Tibial nerve (tissue), 4 donors: Measurements from ENCODE around the gene ATRX. TPM values are rescaled to one million over a fixed set of nuclear protein-coding genes. Genes with fewer than 3 reads are reported as not detected.
"Not testable (repeated sequence)": the region's sequence is repeated elsewhere in the genome, so short reads cannot be mapped to it uniquely, and the experiment has no call there.

Experiments used
- DNase-seq, 2 donors: peaks; one replicate each; pipeline ENCODE4 v3.0.0-alpha.2; 2019; ENCODE audit warnings: low spot score in 2 of 2
- H3K27ac ChIP-seq, 4 donors: fragments of 200-600 bp; sonication (generic) in 3 of 4; one replicate each; pipeline ENCODE4 v1.5.1; 2017 to 2019; ENCODE audit warnings: mild to moderate bottlenecking in 1 of 4
- H3K27me3 ChIP-seq, 2 donors: fragments of 200-600 bp; sonication (generic) in 1 of 2; one replicate each; pipeline versions ENCODE4 v1.5.1 to v1.6.0; 2017 to 2019
- H3K36me3 ChIP-seq, 3 donors: fragments of 200-600 bp; sonication (generic); one replicate each; pipeline ENCODE4 v1.5.1; 2018 to 2019
- H3K4me1 ChIP-seq, 4 donors: fragments of 200-600 bp; sonication (generic) in 3 of 4; one replicate each; pipeline ENCODE4 v1.5.1; 2017 to 2019
- H3K4me3 ChIP-seq, 4 donors: fragments of 200-600 bp; sonication (generic) in 3 of 4; one replicate each; pipeline ENCODE4 v1.5.1; 2017 to 2019; ENCODE audit warnings: mild to moderate bottlenecking in 1 of 4, moderate library complexity in 1 of 4
- H3K9me3 ChIP-seq, 4 donors: fragments of 200-600 bp; sonication (generic) in 3 of 4; one replicate each; pipeline ENCODE4 v1.5.1; 2017 to 2019
- EP300 ChIP-seq, 2 donors: sonication (generic); formaldehyde crosslinking; IDR thresholded peaks; one replicate each; pipeline ENCODE4 v1.6.1; 2017; ENCODE audit warnings: antibody characterized with exemption in 2 of 2, mild to moderate bottlenecking in 1 of 2
- POLR2A ChIP-seq, 2 donors: fragments of 450-650 bp; IDR thresholded peaks; one replicate each; pipeline ENCODE4 v1.6.1; 2017; ENCODE audit warnings: antibody characterized with exemption in 2 of 2, mild to moderate bottlenecking in 2 of 2, moderate library complexity in 2 of 2
- WGBS, 2 donors: methylation state at CpG; one replicate each; pipeline ENCODE4 v1.1.5; 2018; 5-methylcytosine and 5-hydroxymethylcytosine counted together
- total RNA-seq, 4 donors: library from RNA; depleted of rRNA; stranded (reverse); fragments of >200 nt; gene quantifications; one replicate each; pipeline ENCODE4 v1.1.0, GENCODE V29; 2016
- TF ChIP-seq, protein P1 (sequence below), 5 experiments: fragments of 200-600 bp in 3 of 5; fragments of 450-650 bp in 2 of 5; sonication (generic) in 3 of 5; IDR thresholded peaks; one replicate each; pipeline ENCODE4 v1.5.1; 2016 to 2019; ENCODE audit warnings: antibody characterized with exemption in 5 of 5, mild to moderate bottlenecking in 3 of 5, moderate library complexity in 2 of 5

The ATRX gene
- total RNA-seq, 4 donors from 2014 or later = 78.1 to 96.4 (median 89.6) TPM

- H3K36me3 ChIP-seq = no peaks in the 10 kb centered on the region
- no peaks in the 10 kb centered on the region for H3K4me1 ChIP-seq
- TF ChIP-seq, protein P1, sequence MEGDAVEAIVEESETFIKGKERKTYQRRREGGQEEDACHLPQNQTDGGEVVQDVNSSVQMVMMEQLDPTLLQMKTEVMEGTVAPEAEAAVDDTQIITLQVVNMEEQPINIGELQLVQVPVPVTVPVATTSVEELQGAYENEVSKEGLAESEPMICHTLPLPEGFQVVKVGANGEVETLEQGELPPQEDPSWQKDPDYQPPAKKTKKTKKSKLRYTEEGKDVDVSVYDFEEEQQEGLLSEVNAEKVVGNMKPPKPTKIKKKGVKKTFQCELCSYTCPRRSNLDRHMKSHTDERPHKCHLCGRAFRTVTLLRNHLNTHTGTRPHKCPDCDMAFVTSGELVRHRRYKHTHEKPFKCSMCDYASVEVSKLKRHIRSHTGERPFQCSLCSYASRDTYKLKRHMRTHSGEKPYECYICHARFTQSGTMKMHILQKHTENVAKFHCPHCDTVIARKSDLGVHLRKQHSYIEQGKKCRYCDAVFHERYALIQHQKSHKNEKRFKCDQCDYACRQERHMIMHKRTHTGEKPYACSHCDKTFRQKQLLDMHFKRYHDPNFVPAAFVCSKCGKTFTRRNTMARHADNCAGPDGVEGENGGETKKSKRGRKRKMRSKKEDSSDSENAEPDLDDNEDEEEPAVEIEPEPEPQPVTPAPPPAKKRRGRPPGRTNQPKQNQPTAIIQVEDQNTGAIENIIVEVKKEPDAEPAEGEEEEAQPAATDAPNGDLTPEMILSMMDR (IDR thresholded peaks at IDR 0.05) = no peak
- no peak for TF ChIP-seq EP300 (IDR thresholded peaks at IDR 0.05)
- TF ChIP-seq POLR2A (IDR thresholded peaks at IDR 0.05) = no peak
- no peak overlapping the region for H3K4me3 ChIP-seq
- no peaks in the 10 kb centered on the region for H3K27me3 ChIP-seq
- H3K27ac ChIP-seq = no peak overlapping the region
- no peaks in the 10 kb centered on the region for H3K9me3 ChIP-seq
- DNase-seq = no peak
Measured at GRCh38 chrX:77694491-77694890, 91.5 kb downstream of the ATRX start.

GRCh38 chrX:77693594-77693993, 92.4 kb downstream of the ATRX start:
- Histone ChIP-seq H3K36me3 (no peaks in the 10 kb centered on the region), H3K27me3 (no peaks in the 10 kb centered on the region), H3K27ac (no peak overlapping the region), H3K4me1 (no peaks in the 10 kb centered on the region), H3K4me3 (no peak overlapping the region), H3K9me3 (no peaks in the 10 kb centered on the region)
- DNase-seq = no peak
- 81 to 85% methylated on average over 5 of the region's 5 CpGs for WGBS, 2 donors
- TF ChIP-seq EP300 (IDR thresholded peaks at IDR 0.05) = no peak
- TF ChIP-seq, protein P1 (IDR thresholded peaks at IDR 0.05) = no peak
- TF ChIP-seq POLR2A (IDR thresholded peaks at IDR 0.05) = no peak

GRCh38 chrX:77691916-77692315, 94.1 kb downstream of the ATRX start:
- no peaks in the 10 kb centered on the region for H3K27me3 ChIP-seq
- peaks cover 0 to 6% (median 0%) of the 10 kb centered on the region in 3 donors for H3K36me3 ChIP-seq
- no peak for TF ChIP-seq POLR2A (IDR thresholded peaks at IDR 0.05)
- TF ChIP-seq EP300 (IDR thresholded peaks at IDR 0.05) = no peak
- TF ChIP-seq, protein P1 (IDR thresholded peaks at IDR 0.05) = no peak
- no peak overlapping the region for H3K4me3 ChIP-seq
- 43 to 47% methylated on average over 2 of the region's 2 CpGs for WGBS, 2 donors
- no peaks in the 10 kb centered on the region for H3K4me1 ChIP-seq
- no peak for DNase-seq
- H3K9me3 ChIP-seq = no peaks in the 10 kb centered on the region
- H3K27ac ChIP-seq = no peak overlapping the region

GRCh38 chrX:77689376-77689775, 96.6 kb downstream of the ATRX start:
- Histone ChIP-seq H3K27me3 (no peaks in the 10 kb centered on the region), H3K4me3 (no peak overlapping the region), H3K36me3 (peaks cover 0 to 23% (median 0%) of the 10 kb centered on the region in 3 donors), H3K4me1 (no peaks in the 10 kb centered on the region), H3K9me3 (no peaks in the 10 kb centered on the region), H3K27ac (no peak overlapping the region)
- no peak for DNase-seq
- WGBS, 2 donors = 43 to 68% methylated on average over 1 of the region's 1 CpG
- TF ChIP-seq, protein P1 (IDR thresholded peaks at IDR 0.05) = no peak
- TF ChIP-seq EP300 (IDR thresholded peaks at IDR 0.05) (no peak), POLR2A (IDR thresholded peaks at IDR 0.05) (no peak)

DNA sequence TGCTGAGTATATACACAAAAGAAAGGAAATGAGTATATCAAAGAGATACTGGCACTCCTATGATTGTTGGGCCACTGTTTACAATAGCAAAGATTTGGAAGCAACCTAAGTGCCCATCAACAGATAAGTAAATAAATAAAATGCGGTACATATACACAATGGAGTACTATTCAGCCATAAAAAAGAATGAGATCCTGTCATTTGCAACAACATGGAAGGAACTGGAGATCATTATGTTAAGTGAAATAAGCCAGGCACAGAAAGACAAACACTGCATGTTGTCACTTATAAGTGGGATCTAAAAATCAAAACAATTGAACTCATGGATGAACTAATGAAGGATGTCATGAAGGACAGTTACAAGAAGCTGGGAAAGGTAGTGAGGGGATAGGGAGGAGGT, 100.3 kb downstream of the ATRX start:
- not testable (repeated sequence) for H3K4me3 ChIP-seq, H3K27ac ChIP-seq, H3K27me3 ChIP-seq, H3K9me3 ChIP-seq, H3K4me1 ChIP-seq, DNase-seq
- H3K36me3 ChIP-seq = peaks cover 0 to 33% (median 0%) of the 10 kb centered on the region in 3 donors
- WGBS, 2 donors = 86 to 100% methylated on average over 1 of the region's 1 CpG

GRCh38 chrX:77679144-77679543, 106.9 kb downstream of the ATRX start:
- WGBS, 2 donors = 64 to 92% methylated on average over 1 of the region's 1 CpG
- H3K9me3 ChIP-seq = no peaks in the 10 kb centered on the region
- H3K36me3 ChIP-seq = peaks cover 0 to 8% (median 0%) of the 10 kb centered on the region in 3 donors
- no peaks in the 10 kb centered on the region for H3K27me3 ChIP-seq
- no peak overlapping the region for H3K27ac ChIP-seq
- H3K4me3 ChIP-seq = no peak overlapping the region
- DNase-seq = no peak
- no peaks in the 10 kb centered on the region for H3K4me1 ChIP-seq
- TF ChIP-seq, protein P1 (IDR thresholded peaks at IDR 0.05) = no peak
- TF ChIP-seq POLR2A (IDR thresholded peaks at IDR 0.05) = no peak
- no peak for TF ChIP-seq EP300 (IDR thresholded peaks at IDR 0.05)
